ENCODE results near the gene CCR9. TPM values are rescaled to one million over a fixed set of nuclear protein-coding genes. Genes with fewer than 3 reads are reported as not detected.

CCR9 gene
- total and polyA plus RNA-seq, 8 donors = 0.08 to 1.2 (median 1.1) TPM; not detected in 5

DNA sequence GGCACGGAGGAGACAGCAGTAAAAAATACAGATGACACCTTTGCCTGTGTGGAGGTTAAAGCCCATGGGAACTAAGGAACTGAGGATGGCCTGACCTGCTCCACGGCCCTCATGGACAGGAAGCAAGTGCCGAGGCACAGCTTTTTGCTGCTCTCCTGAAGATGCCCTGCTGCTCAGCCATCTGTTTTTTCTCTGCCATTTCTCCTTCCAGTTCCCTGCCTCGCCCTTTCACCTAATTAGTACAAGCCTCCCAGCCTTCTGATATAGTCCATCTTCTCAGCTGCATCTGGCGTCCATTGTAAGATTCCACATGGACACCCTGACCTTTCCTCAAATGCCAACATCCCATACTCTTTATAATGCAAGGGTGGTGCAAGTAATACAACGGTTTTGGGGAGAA, 45.2 kb downstream of the CCR9 start:
- 85 to 95% (median 90%) methylated on average over 6 of the region's 6 CpGs for WGBS, 5 donors
- Histone ChIP-seq H3K36me3 (peaks cover 49 to 100% (median 100%) of the 10 kb centered on the region in 4 donors), H3K27me3 (no peaks in the 10 kb centered on the region), H3K27ac (no peak overlapping the region), H3K4me3 (no peak overlapping the region), H3K9me3 (no peaks in the 10 kb centered on the region), H3K4me1 (no peaks in the 10 kb centered on the region)
- intact Hi-C loops (cut with DNase I; ENCODE audit: low total_unique reads) = no loop called here
- no peak for TF ChIP-seq POLR2A (IDR thresholded peaks at IDR 0.05)
- DNase-seq = no peak

- Histone ChIP-seq H3K4me1 (no peaks in the 10 kb centered on the region), H3K4me3 (no peak overlapping the region), H3K27me3 (no peaks in the 10 kb centered on the region), H3K27ac (no peak overlapping the region), H3K9me3 (no peaks in the 10 kb centered on the region), H3K36me3 (peaks cover 49 to 100% (median 100%) of the 10 kb centered on the region in 4 donors)
- WGBS, 5 donors = 60 to 92% (median 89%) methylated on average over 4 of the region's 4 CpGs
- TF ChIP-seq EP300 (IDR thresholded peaks at IDR 0.05) = no peak
- TF ChIP-seq CTCF (IDR thresholded peaks at IDR 0.05) = no peak
- no peak for TF ChIP-seq POLR2AphosphoS5 (IDR thresholded peaks at IDR 0.05)
- no peak for TF ChIP-seq POLR2A (IDR thresholded peaks at IDR 0.05)
- no peak for DNase-seq
- intact Hi-C loops (cut with DNase I; ENCODE audit: low total_unique reads) = no loop called here
Observed at GRCh38 chr3:45932112-45932511, 45.8 kb downstream of the CCR9 start.

DNA sequence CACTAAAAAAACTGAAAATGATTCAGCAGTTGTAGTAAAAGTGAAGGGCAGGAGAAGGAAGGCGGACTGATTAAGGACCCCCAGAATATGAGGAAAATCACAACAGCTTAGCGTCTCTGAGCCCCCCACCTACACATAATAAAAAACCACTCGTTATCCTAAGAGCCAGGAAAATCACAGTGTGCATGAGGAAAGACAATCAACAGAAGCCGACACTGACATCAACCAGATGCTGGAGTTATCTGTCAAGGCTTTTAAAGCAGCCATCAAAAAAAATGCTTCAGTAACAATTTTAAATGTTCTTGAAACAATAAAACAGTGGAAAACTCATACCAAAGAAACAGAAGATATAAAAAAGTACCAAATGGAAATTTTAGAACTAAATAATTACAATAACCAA, 47.2 kb downstream of the CCR9 start:
- intact Hi-C loops (cut with DNase I; ENCODE audit: low total_unique reads) = no loop called here
- no peak overlapping the region for H3K4me3 ChIP-seq

DNA sequence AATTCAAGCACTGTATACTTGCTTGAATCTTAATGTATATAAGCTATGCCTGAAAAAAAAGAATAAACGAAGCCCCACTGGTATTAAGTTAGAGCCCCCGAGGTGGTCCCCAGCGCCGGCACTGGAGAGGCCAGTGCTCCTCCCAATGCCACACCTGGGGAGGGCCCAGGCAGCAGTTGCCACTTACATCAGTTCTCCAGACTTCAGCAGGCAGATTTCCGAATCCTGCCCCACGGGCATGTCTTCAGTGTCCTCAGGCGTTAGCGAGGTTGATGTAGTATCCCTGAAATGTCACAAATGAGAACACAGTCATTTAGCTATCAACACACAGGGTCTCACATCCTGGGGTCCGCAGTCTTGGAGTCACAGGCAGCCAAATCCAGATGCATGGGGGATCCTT, 49.9 kb downstream of the CCR9 start:
- H3K4me1 ChIP-seq = peaks cover 10 to 22% (median 15%) of the 10 kb centered on the region in 4 donors
- no peaks in the 10 kb centered on the region for H3K27me3 ChIP-seq
- no peaks in the 10 kb centered on the region for H3K9me3 ChIP-seq
- 82 to 92% (median 89%) methylated on average over 9 of the region's 9 CpGs for WGBS, 5 donors
- intact Hi-C loops (cut with DNase I; ENCODE audit: low total_unique reads) = no loop called here
- no peak overlapping the region for H3K27ac ChIP-seq
- H3K36me3 ChIP-seq = peaks cover 15 to 77% (median 70%) of the 10 kb centered on the region in 4 donors
- H3K4me3 ChIP-seq = no peak overlapping the region
- DNase-seq = no peak
- TF ChIP-seq POLR2A (IDR thresholded peaks at IDR 0.05) (no peak), CTCF (IDR thresholded peaks at IDR 0.05) (no peak), EP300 (IDR thresholded peaks at IDR 0.05) (no peak), POLR2AphosphoS5 (IDR thresholded peaks at IDR 0.05) (no peak)

More for the DNA sequence above, 47.2 kb downstream of the CCR9 start:
- DNase-seq = no peak
- Histone ChIP-seq H3K27me3 (no peaks in the 10 kb centered on the region), H3K4me1 (peaks cover 0 to 1% (median under 1%) of the 10 kb centered on the region in 4 donors), H3K27ac (no peak overlapping the region), H3K9me3 (no peaks in the 10 kb centered on the region), H3K36me3 (peaks cover 42 to 98% (median 94%) of the 10 kb centered on the region in 4 donors)
- 84 to 93% (median 86%) methylated on average over 4 of the region's 4 CpGs for WGBS, 5 donors
- no peak for TF ChIP-seq POLR2A (IDR thresholded peaks at IDR 0.05)
- no peak for TF ChIP-seq EP300 (IDR thresholded peaks at IDR 0.05)
- TF ChIP-seq CTCF (IDR thresholded peaks at IDR 0.05) = no peak
- TF ChIP-seq POLR2AphosphoS5 (IDR thresholded peaks at IDR 0.05) = no peak

GRCh38 chr3:45937206-45938042, 51.1 kb downstream of the CCR9 start:
- H3K36me3 ChIP-seq = peaks cover 11 to 76% (median 58%) of the 10 kb centered on the region in 4 donors

More at GRCh38 chr3:45937206-45938042, 51.1 kb downstream of the CCR9 start:
- peaks cover 13 to 28% (median 19%) of the 10 kb centered on the region in 4 donors for H3K4me1 ChIP-seq
- no peak overlapping the region for H3K4me3 ChIP-seq
- intact Hi-C loops (cut with DNase I; ENCODE audit: low total_unique reads) = loop anchor here (2.0 kb wide), 1 partner anchor 141 kb away; no protein-coding TSS in a partner anchor
- no peaks in the 10 kb centered on the region for H3K9me3 ChIP-seq
- H3K27me3 ChIP-seq = no peaks in the 10 kb centered on the region
- no peak overlapping the region for H3K27ac ChIP-seq
- TF ChIP-seq POLR2AphosphoS5 (IDR thresholded peaks at IDR 0.05) = no peak
- TF ChIP-seq CTCF (IDR thresholded peaks at IDR 0.05) = no peak
- no peak for TF ChIP-seq POLR2A (IDR thresholded peaks at IDR 0.05)
- no peak for TF ChIP-seq EP300 (IDR thresholded peaks at IDR 0.05)
- DNase-seq = no peak
- WGBS, 5 donors = 77 to 91% (median 90%) methylated on average over 8 of the region's 8 CpGs

All from stomach (tissue), 9 donors.